ENCODE data around the gene SKAP1. TPM values are rescaled to one million over a fixed set of nuclear protein-coding genes. Genes with fewer than 3 reads are reported as not detected.

The SKAP1 gene
- total RNA-seq, 4 donors from 2014 or later = not detected

DNA sequence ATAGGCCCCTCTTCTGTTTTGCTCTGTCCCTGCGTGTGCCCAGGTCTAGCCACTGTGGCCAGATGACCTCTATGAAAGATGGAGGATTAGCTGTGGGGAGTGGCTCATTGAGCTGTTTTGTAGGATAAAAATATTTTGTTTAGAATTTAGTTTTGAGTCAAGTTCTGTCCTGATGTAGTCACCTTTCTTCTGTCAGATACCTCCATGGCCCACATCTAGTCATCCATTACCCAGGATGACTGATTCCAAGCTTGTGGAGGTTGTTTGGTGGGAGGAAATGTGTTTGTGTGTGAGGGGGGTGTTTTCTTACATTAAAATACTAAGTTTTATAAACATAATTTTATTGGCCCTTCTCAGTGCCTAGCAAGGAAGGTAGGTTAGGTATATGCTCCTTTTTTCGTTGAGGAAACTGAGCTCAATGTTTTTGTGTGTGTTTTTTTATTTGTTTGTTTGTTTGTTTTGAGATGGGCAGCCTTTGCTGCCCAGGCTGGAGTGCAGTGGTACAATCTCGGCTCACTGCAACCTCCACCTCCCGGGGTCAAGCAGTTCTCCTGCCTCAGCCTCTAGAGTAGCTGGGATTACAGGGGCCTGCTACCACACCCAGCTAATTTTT, 306.1 kb downstream of the SKAP1 start:
- no peak overlapping the region for H3K27ac ChIP-seq
- ATAC-seq (no peak), DNase-seq (no peak)
- no peaks in the 10 kb centered on the region for H3K9me3 ChIP-seq
- H3K36me3 ChIP-seq = peaks cover 0 to 39% of the 10 kb centered on the region in 2 donors
- no peaks in the 10 kb centered on the region for H3K27me3 ChIP-seq
- H3K4me3 ChIP-seq = no peak overlapping the region
- no peaks in the 10 kb centered on the region for H3K4me1 ChIP-seq
- no peak for TF ChIP-seq POLR2A (IDR thresholded peaks at IDR 0.05)
- TF ChIP-seq, protein P1, sequence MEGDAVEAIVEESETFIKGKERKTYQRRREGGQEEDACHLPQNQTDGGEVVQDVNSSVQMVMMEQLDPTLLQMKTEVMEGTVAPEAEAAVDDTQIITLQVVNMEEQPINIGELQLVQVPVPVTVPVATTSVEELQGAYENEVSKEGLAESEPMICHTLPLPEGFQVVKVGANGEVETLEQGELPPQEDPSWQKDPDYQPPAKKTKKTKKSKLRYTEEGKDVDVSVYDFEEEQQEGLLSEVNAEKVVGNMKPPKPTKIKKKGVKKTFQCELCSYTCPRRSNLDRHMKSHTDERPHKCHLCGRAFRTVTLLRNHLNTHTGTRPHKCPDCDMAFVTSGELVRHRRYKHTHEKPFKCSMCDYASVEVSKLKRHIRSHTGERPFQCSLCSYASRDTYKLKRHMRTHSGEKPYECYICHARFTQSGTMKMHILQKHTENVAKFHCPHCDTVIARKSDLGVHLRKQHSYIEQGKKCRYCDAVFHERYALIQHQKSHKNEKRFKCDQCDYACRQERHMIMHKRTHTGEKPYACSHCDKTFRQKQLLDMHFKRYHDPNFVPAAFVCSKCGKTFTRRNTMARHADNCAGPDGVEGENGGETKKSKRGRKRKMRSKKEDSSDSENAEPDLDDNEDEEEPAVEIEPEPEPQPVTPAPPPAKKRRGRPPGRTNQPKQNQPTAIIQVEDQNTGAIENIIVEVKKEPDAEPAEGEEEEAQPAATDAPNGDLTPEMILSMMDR (IDR thresholded peaks at IDR 0.05 in 4 of 5, conservative IDR thresholded peaks at IDR 0.05 in 1 of 5) = no peak
- in situ Hi-C loops (cut with MboI; ENCODE audit: low sequenced_read_pairs in 4 of 4) = no loop called here
- intact Hi-C loops (cut with DNase I; ENCODE audit: low total_unique reads) = no loop called here

DNA sequence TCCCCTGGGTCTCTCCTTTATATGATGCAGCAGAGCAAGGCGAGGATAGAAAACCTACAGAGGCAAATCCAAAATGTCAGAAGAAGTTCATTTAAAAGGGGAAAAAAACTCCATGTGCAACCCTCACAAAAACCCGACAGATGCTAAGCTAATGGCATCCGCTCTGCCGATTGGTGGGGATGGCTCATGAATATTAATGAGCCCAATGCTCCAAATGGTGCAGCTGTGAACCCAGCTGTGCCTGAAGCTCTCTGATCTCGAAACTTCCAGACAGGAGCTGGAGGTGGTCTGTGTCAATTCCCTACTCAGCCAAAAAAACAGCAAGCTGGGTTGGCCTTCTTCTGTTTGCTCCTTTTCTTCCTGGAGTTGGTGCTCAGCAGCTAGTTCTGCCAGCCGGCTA, 306.9 kb downstream of the SKAP1 start:
- intact Hi-C loops (cut with DNase I; ENCODE audit: low total_unique reads) = no loop called here
- Histone ChIP-seq H3K27ac (no peak overlapping the region), H3K4me3 (no peak overlapping the region), H3K4me1 (no peaks in the 10 kb centered on the region), H3K27me3 (no peaks in the 10 kb centered on the region), H3K36me3 (peaks cover 0 to 47% of the 10 kb centered on the region in 2 donors), H3K9me3 (no peaks in the 10 kb centered on the region)
- no peak for DNase-seq
- TF ChIP-seq POLR2A (IDR thresholded peaks at IDR 0.05) = no peak
- TF ChIP-seq, protein P1 (IDR thresholded peaks at IDR 0.05 in 4 of 5, conservative IDR thresholded peaks at IDR 0.05 in 1 of 5) = no peak
- ATAC-seq = no peak
- in situ Hi-C loops (cut with MboI; ENCODE audit: low sequenced_read_pairs in 4 of 4) = no loop called here

DNA sequence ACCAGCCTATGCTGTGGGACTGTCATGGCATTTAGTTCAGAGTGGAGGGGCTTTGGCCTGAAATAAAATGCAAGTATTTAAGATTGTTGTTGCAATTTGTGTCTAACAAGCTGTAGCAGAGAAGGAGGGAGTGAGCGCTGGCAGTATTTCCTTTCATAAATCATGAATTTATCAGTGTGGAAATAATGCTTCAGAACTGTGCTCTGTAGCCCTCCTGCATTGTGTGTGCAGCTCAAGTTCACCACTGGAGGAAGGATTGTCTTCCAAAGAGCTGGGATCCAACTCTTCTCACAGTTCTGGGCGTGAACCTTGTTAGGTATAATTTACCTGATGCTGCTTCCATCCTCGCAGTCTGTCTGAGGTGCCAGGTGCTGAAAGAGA, 307.4 kb downstream of the SKAP1 start:
- Histone ChIP-seq H3K27me3 (no peaks in the 10 kb centered on the region), H3K4me3 (no peak overlapping the region), H3K27ac (no peak overlapping the region), H3K4me1 (no peaks in the 10 kb centered on the region), H3K9me3 (no peaks in the 10 kb centered on the region), H3K36me3 (peaks cover 0 to 52% of the 10 kb centered on the region in 2 donors)
- no peak for ATAC-seq
- intact Hi-C loops (cut with DNase I; ENCODE audit: low total_unique reads) = no loop called here
- TF ChIP-seq, protein P1 (IDR thresholded peaks at IDR 0.05 in 4 of 5, conservative IDR thresholded peaks at IDR 0.05 in 1 of 5) = no peak
- no peak for TF ChIP-seq POLR2A (IDR thresholded peaks at IDR 0.05)
- in situ Hi-C loops (cut with MboI; ENCODE audit: low sequenced_read_pairs in 4 of 4) = no loop called here
- DNase-seq = no peak

DNA sequence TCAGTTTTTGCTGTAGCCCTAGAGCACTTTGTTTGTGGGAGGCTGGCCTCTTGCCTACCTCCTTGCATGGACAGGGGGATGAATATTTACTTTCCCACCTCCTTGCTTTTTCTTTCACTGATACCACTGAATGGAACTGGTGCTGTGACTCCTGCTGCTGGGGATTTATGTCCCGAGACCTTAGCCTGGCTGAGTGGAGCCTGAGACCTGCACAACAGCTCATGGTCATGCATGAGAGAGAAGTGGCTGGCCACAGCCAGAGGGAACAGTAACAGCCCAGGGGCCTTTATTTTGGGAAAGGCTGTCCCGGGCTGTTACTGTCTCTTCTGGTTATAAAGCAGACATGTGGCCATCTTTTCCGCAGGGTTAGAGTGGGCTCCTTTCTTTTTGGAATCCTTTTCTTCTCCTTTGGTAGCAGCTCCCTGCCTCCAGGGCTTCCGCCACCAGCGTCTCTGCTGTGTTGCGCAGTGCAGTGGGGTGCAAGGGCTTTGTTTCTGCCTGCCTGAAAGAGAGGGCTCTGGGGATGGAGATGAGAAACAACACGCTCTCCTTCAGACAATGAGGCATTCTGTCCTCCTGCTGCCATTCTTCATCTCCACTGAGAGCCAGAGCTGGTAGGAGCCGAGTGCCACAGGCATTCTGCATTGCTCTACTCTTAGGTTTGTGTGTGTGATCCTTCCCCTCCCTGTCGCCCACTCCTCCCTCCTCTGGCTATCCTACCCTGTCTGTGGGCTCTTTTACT, 307.9 kb downstream of the SKAP1 start:
- H3K4me3 ChIP-seq = no peak overlapping the region
- H3K9me3 ChIP-seq = no peaks in the 10 kb centered on the region
- H3K4me1 ChIP-seq = no peaks in the 10 kb centered on the region
- no peak for DNase-seq
- intact Hi-C loops (cut with DNase I; ENCODE audit: low total_unique reads) (no loop called here), in situ Hi-C loops (cut with MboI; ENCODE audit: low sequenced_read_pairs in 4 of 4) (no loop called here)
- H3K27ac ChIP-seq = no peak overlapping the region
- ATAC-seq = no peak
- no peak for TF ChIP-seq POLR2A (IDR thresholded peaks at IDR 0.05)
- TF ChIP-seq, protein P1 (IDR thresholded peaks at IDR 0.05 in 4 of 5, conservative IDR thresholded peaks at IDR 0.05 in 1 of 5) = no peak
- H3K27me3 ChIP-seq = no peaks in the 10 kb centered on the region
- H3K36me3 ChIP-seq = peaks cover 0 to 54% of the 10 kb centered on the region in 2 donors

Data from gastrocnemius medialis (tissue), 4 donors.